CD4-positive, alpha-beta T cell treated with Interleukin-21 for 1 hour (primary cell): Measurements from ENCODE around the gene CC2D2A.
"Not testable (repeated sequence)": the region's sequence is repeated elsewhere in the genome, so short reads cannot be mapped to it uniquely, and the experiment has no call there.

Source experiments
- DNase-seq: peaks from one replicate; pipeline ENCODE4 v3.0.0-alpha.2; 2020

Gene CC2D2A

GRCh38 chr4:15563871-15564270 is 94.2 kb downstream of the CC2D2A start:
- DNase-seq: no peak

- DNase-seq: no peak
These were observed 99.1 kb downstream of the CC2D2A start for GRCh38 chr4:15568821-15569220.

GRCh38 chr4:15569746-15570145 is 100.1 kb downstream of the CC2D2A start:
- DNase-seq: no peak

- no peak for DNase-seq
These were observed 106.3 kb downstream of the CC2D2A start for GRCh38 chr4:15575966-15576365.

GRCh38 chr4:15577508-15577907 is 107.8 kb downstream of the CC2D2A start:
- DNase-seq: no peak

GRCh38 chr4:15584785-15585184 is 115.1 kb downstream of the CC2D2A start:
- no peak for DNase-seq

GRCh38 chr4:15585331-15585730 is 115.6 kb downstream of the CC2D2A start:
- no peak for DNase-seq

- no peak for DNase-seq
These were observed 116.4 kb downstream of the CC2D2A start for GRCh38 chr4:15586066-15586465.

GRCh38 chr4:15587649-15588048 is 118.0 kb downstream of the CC2D2A start:
- no peak for DNase-seq

- no peak for DNase-seq
These were observed 123.1 kb downstream of the CC2D2A start for GRCh38 chr4:15592799-15593198.

- DNase-seq: no peak
These were observed 129.0 kb downstream of the CC2D2A start for GRCh38 chr4:15598644-15599043.

- no peak for DNase-seq
These were observed 130.5 kb downstream of the CC2D2A start for GRCh38 chr4:15600176-15600575.

GRCh38 chr4:15601862-15602261 is 132.2 kb downstream of the CC2D2A start:
- no peak for DNase-seq

GRCh38 chr4:15605537-15605936 is 135.9 kb downstream of the CC2D2A start:
- DNase-seq: no peak

GRCh38 chr4:15610855-15611254 is 141.2 kb downstream of the CC2D2A start:
- DNase-seq: no peak

- DNase-seq: no peak
These were observed 142.5 kb downstream of the CC2D2A start for GRCh38 chr4:15612136-15612535.

- not testable (repeated sequence) for DNase-seq
These were observed 145.2 kb downstream of the CC2D2A start for GRCh38 chr4:15614891-15615290.

- DNase-seq: not testable (repeated sequence)
These were observed 147.7 kb downstream of the CC2D2A start for GRCh38 chr4:15617407-15617806.

- no peak for DNase-seq
These were observed 167.1 kb downstream of the CC2D2A start for GRCh38 chr4:15636818-15637217.

- DNase-seq: no peak
These were observed 168.7 kb downstream of the CC2D2A start for GRCh38 chr4:15638418-15638817.

- DNase-seq: no peak
These were observed 178.9 kb downstream of the CC2D2A start for GRCh38 chr4:15648600-15648999.

GRCh38 chr4:15649914-15650545 is 180.3 kb downstream of the CC2D2A start:
- peak; percentile 84 for DNase-seq
